ENCODE data around the gene RUVBL2.
"Not testable (repeated sequence)": the region's sequence is repeated elsewhere in the genome, so short reads cannot be mapped to it uniquely, and the experiment has no call there.

- peak in 5 of 11 experiments; percentile 9 to 38 (median 27) for TF ChIP-seq CTCF (IDR thresholded peaks at IDR 0.05 in 8 of 11, conservative IDR thresholded peaks at IDR 0.05 in 3 of 11)
- TF ChIP-seq POLR2AphosphoS5, POLR2A (IDR thresholded peaks at IDR 0.05): not testable (repeated sequence)
Measured at GRCh38 chr19:49031642-49032301, 38.1 kb downstream of the RUVBL2 start, which contains the start of gene CGB2.
